DND-41 (cell line): ENCODE measurements around the gene AGO3.

Experiments
- ATAC-seq: fragments of 200-7000 bp; cut with Tn5 transposase; 3 replicates; pipeline ENCODE4 v1.9.1; 2021; ENCODE audit warnings: low read depth; ENCODE audit not compliant: insufficient read depth
- DNase-seq: peaks from one replicate; pipeline ENCODE4 v3.0.0-alpha.2; 2020
- H2AFZ ChIP-seq: 2 replicates; pipeline ENCODE4 v1.6.0; 2012; ENCODE audit warnings: low read depth, low read length
- H3K27ac ChIP-seq: 2 replicates; pipeline ENCODE4 v1.5.1; 2012; ENCODE audit warnings: low read length, inconsistent platforms
- H3K27me3 ChIP-seq: fragments of 200-600 bp; sonication (generic); 2 replicates; pipeline ENCODE4 v1.6.0; 2012; ENCODE audit warnings: low read length, mild to moderate bottlenecking, inconsistent platforms; ENCODE audit not compliant: insufficient read depth, poor library complexity
- H3K36me3 ChIP-seq: 2 replicates; pipeline ENCODE4 v1.5.1; 2012; ENCODE audit warnings: low read length, inconsistent platforms; ENCODE audit not compliant: insufficient read depth
- H3K4me1 ChIP-seq: 2 replicates; pipeline ENCODE4 v1.5.1; 2012; ENCODE audit warnings: mild to moderate bottlenecking, low read length; ENCODE audit not compliant: insufficient read depth
- H3K4me2 ChIP-seq: 2 replicates; pipeline ENCODE4 v1.6.0; 2012; ENCODE audit warnings: mild to moderate bottlenecking, moderate library complexity, low read length, inconsistent platforms; ENCODE audit not compliant: insufficient read depth
- H3K4me3 ChIP-seq, 2 experiments: fragments of 200-600 bp in 1 of 2; shearing (Covaris generic) in 1 of 2; 2 replicates each; pipeline ENCODE4 v1.5.1; 2012 to 2016; ENCODE audit warnings: inconsistent platforms in 2 of 2, low read length in 2 of 2, mild to moderate bottlenecking in 2 of 2, low read depth in 1 of 2, moderate library complexity in 1 of 2
- H3K79me2 ChIP-seq: 2 replicates; pipeline ENCODE4 v1.6.0; 2012; ENCODE audit warnings: low read length, inconsistent platforms; ENCODE audit not compliant: insufficient read depth
- H3K9ac ChIP-seq: 2 replicates; pipeline ENCODE4 v1.6.0; 2012; ENCODE audit warnings: low read depth, mild to moderate bottlenecking, inconsistent platforms, low read length, moderate library complexity
- H3K9me3 ChIP-seq: 2 replicates; pipeline ENCODE4 v1.5.1; 2012; ENCODE audit warnings: low read length, moderate library complexity, mild to moderate bottlenecking, inconsistent platforms; ENCODE audit not compliant: insufficient read depth, severe bottlenecking
- H4K20me1 ChIP-seq: 2 replicates; pipeline ENCODE4 v1.6.0; 2012; ENCODE audit warnings: low read length; ENCODE audit not compliant: insufficient read depth
- EZH2 ChIP-seq: IDR thresholded peaks from 3 replicates; pipeline ENCODE4 v1.6.1; 2012; ENCODE audit warnings: borderline replicate concordance, low read depth, mild to moderate bottlenecking, moderate library complexity, low read length, inconsistent platforms; ENCODE audit not compliant: severe bottlenecking
- TF ChIP-seq, protein P1 (sequence below): IDR thresholded peaks from 2 replicates; pipeline ENCODE4 v1.5.1; 2012; ENCODE audit warnings: borderline replicate concordance, low read length, moderate library complexity, mild to moderate bottlenecking; ENCODE audit not compliant: poor library complexity, severe bottlenecking; ENCODE audit errors: extremely low read depth

AGO3 gene

DNA sequence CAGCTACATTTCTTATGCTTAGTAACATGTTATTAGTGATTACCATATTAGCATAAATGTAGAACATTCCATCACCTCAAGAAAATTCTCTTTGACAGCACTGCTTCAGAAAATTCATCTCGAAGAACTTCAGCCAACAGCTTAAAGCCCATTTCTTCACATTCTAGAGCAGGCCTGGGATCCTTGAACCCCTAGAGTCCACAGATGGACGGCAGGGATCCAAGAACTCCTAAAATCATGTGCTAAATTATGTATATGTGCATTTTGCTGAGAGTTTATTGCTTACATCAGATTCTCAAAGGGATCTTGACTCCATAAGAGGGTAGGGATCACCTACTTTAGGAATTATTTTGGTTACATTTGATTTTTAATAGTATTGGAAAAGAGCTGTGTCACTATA lies 76.8 kb downstream of the AGO3 start:
- Histone ChIP-seq H3K9ac (no peak overlapping the region), H3K79me2 (no peaks in the 10 kb centered on the region), H3K4me2 (no peak overlapping the region), H3K36me3 (peaks cover 21% of the 10 kb centered on the region), H3K27me3 (no peaks in the 10 kb centered on the region), H3K4me1 (no peaks in the 10 kb centered on the region), H3K4me3 (no peak overlapping the region), H4K20me1 (no peaks in the 10 kb centered on the region), H3K9me3 (no peaks in the 10 kb centered on the region), H2AFZ (no peak overlapping the region), H3K27ac (no peak overlapping the region)
- DNase-seq = no peak
- no peak for ATAC-seq
- TF ChIP-seq, protein P1, sequence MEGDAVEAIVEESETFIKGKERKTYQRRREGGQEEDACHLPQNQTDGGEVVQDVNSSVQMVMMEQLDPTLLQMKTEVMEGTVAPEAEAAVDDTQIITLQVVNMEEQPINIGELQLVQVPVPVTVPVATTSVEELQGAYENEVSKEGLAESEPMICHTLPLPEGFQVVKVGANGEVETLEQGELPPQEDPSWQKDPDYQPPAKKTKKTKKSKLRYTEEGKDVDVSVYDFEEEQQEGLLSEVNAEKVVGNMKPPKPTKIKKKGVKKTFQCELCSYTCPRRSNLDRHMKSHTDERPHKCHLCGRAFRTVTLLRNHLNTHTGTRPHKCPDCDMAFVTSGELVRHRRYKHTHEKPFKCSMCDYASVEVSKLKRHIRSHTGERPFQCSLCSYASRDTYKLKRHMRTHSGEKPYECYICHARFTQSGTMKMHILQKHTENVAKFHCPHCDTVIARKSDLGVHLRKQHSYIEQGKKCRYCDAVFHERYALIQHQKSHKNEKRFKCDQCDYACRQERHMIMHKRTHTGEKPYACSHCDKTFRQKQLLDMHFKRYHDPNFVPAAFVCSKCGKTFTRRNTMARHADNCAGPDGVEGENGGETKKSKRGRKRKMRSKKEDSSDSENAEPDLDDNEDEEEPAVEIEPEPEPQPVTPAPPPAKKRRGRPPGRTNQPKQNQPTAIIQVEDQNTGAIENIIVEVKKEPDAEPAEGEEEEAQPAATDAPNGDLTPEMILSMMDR = no peak
- no peak for TF ChIP-seq EZH2

DNA sequence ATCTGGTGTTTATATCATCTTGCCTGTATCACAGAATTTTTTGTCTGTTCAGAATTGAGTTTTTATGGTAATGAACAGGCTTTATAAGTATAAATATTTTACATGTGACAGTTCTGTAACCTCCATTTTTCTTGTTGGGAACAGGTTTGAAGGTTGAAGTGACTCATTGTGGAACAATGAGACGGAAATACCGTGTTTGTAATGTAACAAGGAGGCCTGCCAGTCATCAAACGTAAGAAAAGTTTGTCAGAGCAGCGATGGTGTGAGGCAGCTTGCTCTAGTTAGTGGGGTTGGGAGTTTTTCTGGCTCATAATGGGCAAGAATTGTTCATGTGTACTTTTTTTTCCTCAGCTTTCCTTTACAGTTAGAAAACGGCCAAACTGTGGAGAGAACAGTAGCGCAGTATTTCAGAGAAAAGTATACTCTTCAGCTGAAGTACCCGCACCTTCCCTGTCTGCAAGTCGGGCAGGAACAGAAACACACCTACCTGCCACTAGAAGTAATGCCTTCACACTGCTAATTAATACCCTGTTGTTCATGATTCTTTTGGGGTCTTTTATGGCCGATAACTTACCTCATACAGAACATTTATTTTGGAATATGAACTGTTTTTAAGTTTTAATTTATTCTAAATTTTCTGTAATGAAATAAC lies 77.8 kb downstream of the AGO3 start:
- ATAC-seq = no peak
- H3K4me3 ChIP-seq = no peak overlapping the region
- no peak for DNase-seq
- no peaks in the 10 kb centered on the region for H3K4me1 ChIP-seq
- TF ChIP-seq EZH2 = no peak
- TF ChIP-seq, protein P1 = no peak
- no peak overlapping the region for H3K9ac ChIP-seq
- no peak overlapping the region for H3K27ac ChIP-seq
- H4K20me1 ChIP-seq = no peaks in the 10 kb centered on the region
- no peaks in the 10 kb centered on the region for H3K79me2 ChIP-seq
- peaks cover 24% of the 10 kb centered on the region for H3K36me3 ChIP-seq
- H3K27me3 ChIP-seq = no peaks in the 10 kb centered on the region
- no peak overlapping the region for H3K4me2 ChIP-seq
- H2AFZ ChIP-seq = no peak overlapping the region
- H3K9me3 ChIP-seq = no peaks in the 10 kb centered on the region

DNA sequence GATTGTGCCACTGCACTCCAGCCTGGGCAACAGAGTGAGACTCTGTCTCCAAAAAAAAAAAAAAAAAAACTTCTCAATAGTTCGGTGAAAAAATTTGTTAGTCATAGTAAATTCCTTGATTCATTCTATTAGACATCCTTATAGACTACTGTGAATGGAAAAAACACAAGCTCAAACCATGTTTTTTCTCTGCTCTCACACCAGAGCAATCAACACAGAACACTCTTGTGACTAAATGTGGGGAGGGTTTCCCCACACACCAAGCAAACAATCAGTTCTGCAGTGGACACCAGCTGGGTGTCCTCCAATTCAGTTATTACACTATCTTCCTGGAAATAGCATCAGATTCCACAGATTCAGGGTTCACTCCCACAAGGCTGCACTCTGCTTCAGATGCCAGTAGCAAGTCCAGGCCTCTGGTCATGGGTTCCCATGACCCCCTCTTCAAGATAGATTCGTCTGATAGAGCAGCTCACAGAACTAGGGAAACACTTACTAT lies 83.9 kb downstream of the AGO3 start:
- DNase-seq (no peak), ATAC-seq (no peak)
- Histone ChIP-seq H3K4me2 (no peak overlapping the region), H3K79me2 (no peaks in the 10 kb centered on the region), H3K9me3 (no peaks in the 10 kb centered on the region), H3K4me1 (no peaks in the 10 kb centered on the region), H3K27ac (no peak overlapping the region), H3K27me3 (no peaks in the 10 kb centered on the region), H4K20me1 (no peaks in the 10 kb centered on the region), H3K9ac (no peak overlapping the region), H3K4me3 (no peak overlapping the region), H2AFZ (no peak overlapping the region), H3K36me3 (peaks cover 39% of the 10 kb centered on the region)
- TF ChIP-seq, protein P1 = no peak
- no peak for TF ChIP-seq EZH2

DNA sequence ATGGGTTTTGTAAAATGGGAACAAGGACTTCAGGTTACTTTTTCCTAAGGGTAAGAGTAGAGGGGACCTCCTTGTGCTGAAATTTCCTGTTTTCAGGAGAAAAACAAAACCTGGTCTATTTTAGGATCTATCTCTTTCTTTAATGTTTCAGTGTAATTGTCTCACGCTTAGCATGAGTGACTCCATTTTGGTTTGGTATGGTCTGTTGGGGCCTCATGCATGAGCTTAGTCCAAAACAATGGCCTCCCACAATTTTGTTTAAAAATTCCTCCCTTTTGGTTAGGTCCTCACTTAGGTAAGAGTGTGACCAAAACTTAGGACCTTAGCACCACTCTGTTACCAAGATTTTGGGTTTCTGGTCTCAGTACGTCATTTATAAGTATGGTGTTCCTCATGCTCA lies 85.8 kb downstream of the AGO3 start:
- Histone ChIP-seq H3K4me2 (no peak overlapping the region), H3K9me3 (no peaks in the 10 kb centered on the region), H3K27ac (no peak overlapping the region), H3K4me1 (no peaks in the 10 kb centered on the region), H3K27me3 (no peaks in the 10 kb centered on the region), H3K79me2 (no peaks in the 10 kb centered on the region), H2AFZ (no peak overlapping the region), H3K4me3 (no peak overlapping the region), H3K9ac (no peak overlapping the region), H4K20me1 (no peaks in the 10 kb centered on the region), H3K36me3 (peaks cover 42% of the 10 kb centered on the region)
- TF ChIP-seq EZH2 = no peak
- TF ChIP-seq, protein P1 = no peak
- DNase-seq = no peak
- ATAC-seq = no peak
